Astrocyte of the cerebellum (primary cell): ENCODE data around the gene FDXR.

Source experiments
- DNase-seq: peaks from one replicate; pipeline ENCODE4 v3.0.0-alpha.2; 2011; ENCODE audit warnings: low read depth
- H3K4me3 ChIP-seq: 2 replicates; pipeline ENCODE4 v1.5.1; 2011; ENCODE audit warnings: mild to moderate bottlenecking, low read depth, low read length, moderate library complexity
- in situ Hi-C: cut with HindIII; loops from 2 replicates; pipeline ENCODE4 v1.10.0; 2017; ENCODE audit warnings: low sequenced_read_pairs
- TF ChIP-seq, protein P1 (sequence below): IDR thresholded peaks from 2 replicates; pipeline ENCODE4 v1.5.1; 2012; ENCODE audit warnings: low read length, low read depth, moderate library complexity, mild to moderate bottlenecking; ENCODE audit errors: missing control alignments

Gene FDXR

GRCh38 chr17:74888469-74888868, 15.7 kb upstream of the FDXR start:
- in situ Hi-C loops = no loop called here
- TF ChIP-seq, protein P1, sequence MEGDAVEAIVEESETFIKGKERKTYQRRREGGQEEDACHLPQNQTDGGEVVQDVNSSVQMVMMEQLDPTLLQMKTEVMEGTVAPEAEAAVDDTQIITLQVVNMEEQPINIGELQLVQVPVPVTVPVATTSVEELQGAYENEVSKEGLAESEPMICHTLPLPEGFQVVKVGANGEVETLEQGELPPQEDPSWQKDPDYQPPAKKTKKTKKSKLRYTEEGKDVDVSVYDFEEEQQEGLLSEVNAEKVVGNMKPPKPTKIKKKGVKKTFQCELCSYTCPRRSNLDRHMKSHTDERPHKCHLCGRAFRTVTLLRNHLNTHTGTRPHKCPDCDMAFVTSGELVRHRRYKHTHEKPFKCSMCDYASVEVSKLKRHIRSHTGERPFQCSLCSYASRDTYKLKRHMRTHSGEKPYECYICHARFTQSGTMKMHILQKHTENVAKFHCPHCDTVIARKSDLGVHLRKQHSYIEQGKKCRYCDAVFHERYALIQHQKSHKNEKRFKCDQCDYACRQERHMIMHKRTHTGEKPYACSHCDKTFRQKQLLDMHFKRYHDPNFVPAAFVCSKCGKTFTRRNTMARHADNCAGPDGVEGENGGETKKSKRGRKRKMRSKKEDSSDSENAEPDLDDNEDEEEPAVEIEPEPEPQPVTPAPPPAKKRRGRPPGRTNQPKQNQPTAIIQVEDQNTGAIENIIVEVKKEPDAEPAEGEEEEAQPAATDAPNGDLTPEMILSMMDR = no peak
- no peak overlapping the region for H3K4me3 ChIP-seq
- DNase-seq = no peak

DNA sequence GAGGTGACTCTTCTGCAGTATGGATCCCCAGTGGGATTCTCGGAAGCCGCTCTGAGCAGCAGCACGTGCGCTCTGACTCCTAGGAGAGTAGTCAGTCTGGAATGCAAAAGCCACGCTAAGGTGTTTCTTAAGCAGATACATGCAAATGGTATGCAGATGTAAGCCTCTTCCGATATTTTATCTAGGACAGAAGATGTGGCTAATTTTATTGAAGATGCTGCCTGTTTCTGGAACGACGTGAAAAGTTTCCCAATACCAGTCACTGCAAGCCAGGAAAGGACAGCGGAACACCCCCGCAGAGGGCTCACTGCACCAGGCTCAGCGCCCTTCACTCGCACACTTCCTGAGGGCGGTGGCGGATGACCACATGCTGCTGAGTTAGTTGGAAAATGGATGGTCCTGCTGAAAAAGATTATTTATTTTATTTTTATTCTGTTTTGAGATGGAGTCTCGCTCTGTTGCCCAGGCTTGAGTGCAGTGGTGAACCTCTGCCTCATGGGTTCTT, 10.5 kb upstream of the FDXR start:
- TF ChIP-seq, protein P1 = no peak
- no peak for DNase-seq
- in situ Hi-C loops = no loop called here

DNA sequence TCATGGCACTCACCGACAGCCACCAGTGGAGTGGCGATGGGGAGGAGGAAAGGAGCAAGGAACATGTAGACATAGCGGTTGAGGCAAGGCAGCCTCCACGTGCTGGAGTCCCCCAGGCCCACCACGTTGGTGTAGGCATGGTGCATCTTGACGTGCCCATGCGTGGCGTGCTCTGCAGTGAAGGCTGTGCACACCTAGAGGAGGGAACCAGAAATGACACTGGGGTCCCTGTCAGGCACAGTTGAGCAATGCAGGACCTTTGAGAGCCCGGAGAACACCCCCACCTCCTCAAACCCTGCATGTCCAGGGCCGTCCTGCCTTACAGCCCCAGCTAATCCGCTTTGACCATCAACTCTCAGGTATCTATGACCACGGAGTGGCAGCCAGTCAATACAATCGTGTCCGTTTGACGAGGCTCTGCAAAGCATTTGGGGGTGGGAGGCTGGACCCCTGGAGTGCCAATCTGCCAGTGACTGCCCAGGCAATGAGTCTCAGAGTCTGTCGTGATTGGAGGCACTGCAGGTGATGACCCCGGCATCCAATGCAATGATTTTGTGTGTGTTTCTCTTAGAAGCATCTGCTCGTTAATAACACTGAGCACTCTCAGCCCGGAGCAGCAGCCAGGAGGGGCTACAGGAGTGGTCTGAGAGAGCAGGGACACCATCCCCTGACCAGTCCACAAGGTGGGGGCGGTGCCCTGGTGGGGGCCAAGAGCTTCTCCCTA, 9.9 kb upstream of the FDXR start:
- H3K4me3 ChIP-seq = no peak overlapping the region
- in situ Hi-C loops = no loop called here
- no peak for DNase-seq
- TF ChIP-seq, protein P1 = no peak

More for the DNA sequence above, 10.5 kb upstream of the FDXR start:
- H3K4me3 ChIP-seq = no peak overlapping the region

DNA sequence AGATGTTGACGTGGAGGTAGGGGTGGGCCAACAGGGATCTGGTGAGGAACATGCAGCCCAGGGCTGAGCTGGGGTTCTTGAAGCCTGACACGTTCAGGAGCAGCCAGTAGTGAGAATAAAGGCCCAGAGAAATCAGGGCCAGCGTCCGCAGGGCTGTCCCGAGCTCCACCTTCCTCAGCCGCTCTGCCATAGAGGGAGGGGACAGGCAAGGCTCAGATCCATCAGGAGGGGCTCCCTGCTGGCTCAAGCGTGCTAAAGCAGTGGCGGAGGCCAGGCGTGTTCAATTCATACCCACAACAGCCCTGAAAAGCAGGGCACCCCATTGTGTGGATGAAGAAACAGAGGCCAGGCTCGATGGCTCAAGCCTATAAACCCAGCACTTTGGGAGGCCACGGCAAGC, 8.3 kb upstream of the FDXR start:
- no peak overlapping the region for H3K4me3 ChIP-seq
- TF ChIP-seq, protein P1 = no peak
- in situ Hi-C loops = no loop called here
- DNase-seq = no peak

GRCh38 chr17:74879308-74879707, 6.5 kb upstream of the FDXR start:
- in situ Hi-C loops = no loop called here
- TF ChIP-seq, protein P1 = no peak
- no peak for DNase-seq
- no peak overlapping the region for H3K4me3 ChIP-seq

DNA sequence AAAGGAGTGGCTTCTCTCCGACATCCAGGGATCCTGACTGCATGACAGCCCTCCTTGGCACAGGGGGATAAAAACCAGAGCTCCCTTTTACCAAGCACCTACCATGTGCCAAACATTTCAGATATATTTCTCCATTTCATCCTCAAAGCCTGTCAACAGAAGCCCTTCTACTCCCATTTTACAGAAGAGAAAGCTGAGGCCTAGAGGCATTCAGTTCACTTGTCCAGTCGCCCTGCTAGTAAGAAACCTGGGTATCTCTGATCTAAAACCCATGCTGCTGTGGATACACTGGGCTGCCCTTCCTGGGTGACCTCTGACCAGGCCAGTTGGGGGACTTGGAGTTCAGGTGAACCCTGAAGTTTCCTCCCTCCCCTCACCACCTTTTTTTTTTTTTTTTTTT, 5.9 kb upstream of the FDXR start:
- DNase-seq = no peak
- no peak overlapping the region for H3K4me3 ChIP-seq
- in situ Hi-C loops = no loop called here
- TF ChIP-seq, protein P1 = no peak
